HG03045 (cell line): ENCODE data around the gene DLG1.
"Not testable (repeated sequence)": the region's sequence is repeated elsewhere in the genome, so short reads cannot be mapped to it uniquely, and the experiment has no call there.

Experiments
- ATAC-seq: cut with Tn5 transposase; IDR thresholded peaks from one replicate; pipeline ENCODE4 v1.9.1; 2021; ENCODE audit warnings: mild to moderate bottlenecking, moderate library complexity; ENCODE audit not compliant: unreplicated experiment

The DLG1 gene

DNA sequence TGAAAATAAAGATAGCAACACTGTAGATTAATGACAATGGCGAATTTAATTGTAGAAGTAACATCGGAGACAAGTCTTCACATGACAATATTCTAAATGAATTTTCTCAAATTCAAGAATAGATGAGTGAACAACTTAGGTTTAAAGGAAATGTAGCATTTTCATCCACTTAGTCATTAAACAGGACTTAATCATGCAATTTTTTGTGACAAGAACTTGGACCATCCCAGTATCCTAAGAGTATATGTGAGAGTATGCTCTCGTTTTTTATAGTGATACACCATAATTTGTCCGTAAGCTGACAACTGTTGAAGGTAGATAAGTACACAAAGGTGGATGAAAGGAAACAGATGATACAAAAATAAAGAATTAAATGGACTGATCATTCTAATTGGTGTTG lies 81.5 kb downstream of the DLG1 start:
- no peak for ATAC-seq

DNA sequence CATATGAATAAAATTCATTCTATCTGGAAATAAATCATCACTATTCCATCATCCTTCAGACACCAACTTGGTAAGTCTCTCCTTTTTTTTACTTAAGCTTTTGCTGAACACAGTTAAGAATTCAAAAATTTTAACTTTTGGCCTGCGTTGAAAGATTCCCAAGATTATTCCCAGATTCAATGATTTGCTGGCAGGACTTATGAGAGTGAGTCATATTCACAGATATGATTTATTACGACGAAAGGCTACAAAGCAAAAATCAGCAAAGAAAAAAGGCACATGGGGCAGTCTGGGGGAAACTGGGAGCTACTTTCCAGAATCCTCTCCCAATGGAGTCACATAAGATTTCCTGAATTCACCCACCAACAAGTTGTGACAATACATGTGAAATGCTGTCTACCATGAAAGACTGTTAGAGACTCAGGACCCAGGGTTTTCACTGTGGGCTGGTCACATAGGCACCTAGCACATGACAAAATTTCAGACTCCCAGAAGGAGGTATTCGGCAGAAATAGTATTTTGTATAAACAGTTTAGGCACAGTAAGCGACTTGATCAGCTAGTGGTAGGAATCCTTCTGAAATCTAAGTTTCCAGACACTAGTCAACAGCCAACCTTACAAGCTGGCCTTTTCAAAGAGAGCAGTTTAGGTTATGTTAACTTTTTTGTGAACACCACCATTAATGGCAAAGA lies 82.1 kb downstream of the DLG1 start:
- ATAC-seq = no peak

DNA sequence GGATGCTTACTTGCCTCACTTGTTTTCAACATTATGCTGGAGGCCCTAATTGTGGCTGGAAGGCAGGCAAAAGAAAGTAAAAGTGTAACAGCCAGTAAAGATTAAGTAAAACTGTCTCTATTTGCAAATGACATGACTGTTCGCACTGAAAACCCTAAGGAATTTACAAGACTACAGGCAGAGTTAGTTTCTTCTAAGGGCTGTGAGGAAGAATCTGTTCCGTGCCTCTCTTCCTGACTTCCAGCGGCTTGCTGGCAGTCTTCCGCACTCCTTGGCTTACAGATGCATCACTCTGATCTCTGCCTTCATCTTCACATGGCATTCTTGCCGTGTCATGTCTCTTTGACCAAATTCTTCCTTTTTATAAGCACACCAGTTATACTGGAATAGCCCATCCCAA lies 86.1 kb downstream of the DLG1 start:
- no peak for ATAC-seq

DNA sequence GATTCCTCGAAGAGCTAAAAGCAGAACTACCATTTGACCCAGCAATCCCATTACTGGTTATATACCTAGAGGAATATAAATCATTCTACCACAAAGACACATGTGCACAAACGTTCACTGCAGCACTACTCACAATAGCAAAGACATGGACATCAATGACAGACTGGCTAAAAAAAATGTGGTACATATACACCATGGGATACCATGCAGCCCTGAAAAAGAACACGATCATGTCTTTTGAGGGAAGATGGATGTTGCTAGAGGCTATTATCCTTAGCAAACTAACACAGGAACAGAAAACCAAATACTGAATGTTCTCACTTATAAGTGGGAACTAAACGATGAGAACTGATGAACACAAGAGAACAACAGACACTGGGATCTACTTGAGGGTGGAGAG lies 86.7 kb downstream of the DLG1 start:
- ATAC-seq = not testable (repeated sequence)

DNA sequence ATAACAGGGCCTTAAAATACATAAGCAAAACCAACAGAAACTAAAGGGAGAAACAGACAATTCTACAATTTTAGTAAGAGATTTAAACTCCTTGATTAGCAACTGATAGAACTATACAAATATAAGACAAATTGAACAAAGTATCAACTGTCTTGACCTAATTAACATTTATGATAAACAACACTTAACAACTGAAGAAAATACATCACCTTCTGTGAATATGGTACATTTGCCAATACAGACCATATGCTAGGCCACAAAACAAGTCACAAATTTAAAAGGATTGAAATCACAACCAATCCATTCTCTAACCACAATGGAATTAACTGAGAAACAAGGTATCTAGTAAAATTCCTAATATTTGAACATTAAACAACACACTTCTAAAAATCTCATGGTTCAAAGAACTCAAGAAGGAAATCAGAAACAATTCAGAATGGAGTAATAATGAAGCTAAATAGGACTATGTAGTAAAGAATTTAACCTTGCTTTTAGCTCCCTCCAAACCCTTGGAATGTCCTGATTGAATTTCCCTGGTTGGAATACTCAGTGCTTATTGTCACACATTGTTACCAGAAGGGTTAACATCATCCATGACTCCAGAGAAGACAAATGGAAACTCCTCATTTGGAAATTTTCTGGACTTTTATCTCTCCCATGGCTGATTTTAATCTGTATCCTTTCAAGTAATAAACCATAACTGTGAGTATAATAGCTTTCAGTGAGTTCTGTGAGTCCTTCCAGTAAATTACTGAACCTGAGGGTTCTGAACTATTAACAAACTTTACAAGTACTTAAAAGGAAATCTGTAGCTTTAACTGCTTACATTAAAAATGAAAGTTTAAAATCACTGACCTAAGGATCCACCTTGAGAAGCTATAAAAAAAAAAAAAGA lies 88.8 kb downstream of the DLG1 start:
- ATAC-seq = no peak

DNA sequence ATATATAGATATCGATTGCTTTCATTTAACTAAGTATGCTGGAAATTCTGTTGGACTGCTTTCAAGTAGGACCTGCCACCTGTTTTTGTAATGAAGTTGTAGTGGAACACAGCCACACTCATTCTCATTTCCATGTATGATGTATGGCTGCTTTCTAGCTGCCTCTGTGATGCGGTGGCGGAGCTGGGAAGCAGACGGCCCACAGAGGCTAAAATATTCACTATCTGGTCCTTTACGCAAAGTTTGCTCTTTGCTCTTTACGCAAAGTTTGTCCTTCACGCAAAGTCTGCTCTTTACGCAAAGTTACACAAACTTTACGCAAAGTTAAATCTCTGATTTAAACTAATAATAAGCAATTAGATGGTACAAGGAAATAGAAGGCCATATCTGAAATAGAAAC lies 91.5 kb downstream of the DLG1 start:
- no peak for ATAC-seq

- no peak for ATAC-seq
Observed at GRCh38 chr3:197205675-197206074, 92.7 kb downstream of the DLG1 start.

DNA sequence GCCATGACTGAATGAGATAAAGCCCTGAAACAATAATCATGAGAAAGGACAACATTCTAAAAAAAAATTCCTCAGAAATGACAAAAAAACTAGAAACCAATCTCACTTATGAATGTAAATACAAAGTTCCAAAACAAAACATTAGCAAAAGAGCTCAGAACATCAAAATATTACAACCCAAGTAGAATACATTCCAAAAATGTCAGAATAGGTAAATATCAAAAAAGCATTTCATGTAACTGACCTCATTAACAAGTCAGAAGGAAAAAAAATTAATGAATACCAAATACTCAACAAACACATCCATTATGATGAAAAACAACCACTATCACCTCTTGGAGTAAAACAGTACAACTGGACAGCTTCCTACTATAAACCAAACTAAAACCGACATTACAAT lies 93.1 kb downstream of the DLG1 start:
- ATAC-seq = no peak

DNA sequence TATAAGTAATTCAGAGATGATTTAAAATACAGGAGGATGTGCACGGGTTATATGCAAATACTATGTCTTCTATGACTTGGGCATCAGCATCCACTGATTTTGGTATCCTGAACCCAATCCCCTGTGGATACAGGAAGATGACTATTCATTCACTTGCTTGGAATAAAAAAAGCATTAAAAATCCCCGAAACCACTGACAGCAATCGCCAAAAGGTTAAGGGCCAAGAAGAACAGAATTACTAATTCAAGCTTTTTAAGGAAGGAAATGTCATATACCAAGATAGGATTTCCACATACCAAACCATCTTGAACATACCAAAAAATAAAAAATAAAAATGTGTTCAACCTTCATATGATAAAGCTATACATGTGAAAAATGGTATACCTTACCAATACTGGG lies 93.7 kb downstream of the DLG1 start:
- ATAC-seq = no peak

DNA sequence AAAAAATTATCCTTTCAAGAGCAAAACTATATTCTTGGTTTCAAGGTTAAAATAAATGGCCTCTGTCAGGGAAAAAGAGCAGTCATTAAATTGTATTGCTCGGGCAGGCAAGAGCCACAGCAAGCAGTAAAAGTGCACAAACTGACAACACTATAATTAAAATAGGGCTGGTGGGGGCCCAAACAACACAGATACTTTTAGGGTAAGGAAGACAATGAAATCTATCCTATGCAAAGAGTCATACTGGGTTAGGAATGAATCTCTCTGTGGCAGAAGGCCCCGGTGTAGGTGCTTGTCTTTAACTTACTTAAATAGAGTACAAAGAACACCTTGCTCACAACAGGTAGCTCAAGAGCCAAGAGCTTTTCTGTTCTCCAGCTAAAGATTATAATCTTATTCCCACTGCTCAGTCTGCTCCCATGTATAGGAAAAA lies 94.7 kb downstream of the DLG1 start:
- ATAC-seq = no peak

DNA sequence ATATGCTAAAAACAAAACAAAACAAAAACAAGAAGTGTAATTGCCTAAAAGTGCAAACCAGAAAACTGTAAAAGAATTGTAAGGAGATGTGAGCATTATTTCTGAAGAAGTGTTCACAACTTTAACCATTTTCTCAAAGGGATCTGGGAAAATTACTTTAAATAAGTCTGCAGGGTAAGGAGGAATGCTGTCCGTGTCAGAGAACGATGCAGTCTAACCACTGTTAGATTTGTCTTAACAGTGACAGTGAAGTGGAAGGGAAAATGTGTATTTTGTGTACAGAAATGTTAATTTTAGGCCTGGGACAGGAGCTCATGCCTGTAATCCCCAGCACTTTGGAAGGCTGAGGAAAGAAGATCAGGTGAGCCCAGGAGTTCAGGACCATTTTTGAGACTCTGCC lies 95.7 kb downstream of the DLG1 start:
- ATAC-seq = no peak

DNA sequence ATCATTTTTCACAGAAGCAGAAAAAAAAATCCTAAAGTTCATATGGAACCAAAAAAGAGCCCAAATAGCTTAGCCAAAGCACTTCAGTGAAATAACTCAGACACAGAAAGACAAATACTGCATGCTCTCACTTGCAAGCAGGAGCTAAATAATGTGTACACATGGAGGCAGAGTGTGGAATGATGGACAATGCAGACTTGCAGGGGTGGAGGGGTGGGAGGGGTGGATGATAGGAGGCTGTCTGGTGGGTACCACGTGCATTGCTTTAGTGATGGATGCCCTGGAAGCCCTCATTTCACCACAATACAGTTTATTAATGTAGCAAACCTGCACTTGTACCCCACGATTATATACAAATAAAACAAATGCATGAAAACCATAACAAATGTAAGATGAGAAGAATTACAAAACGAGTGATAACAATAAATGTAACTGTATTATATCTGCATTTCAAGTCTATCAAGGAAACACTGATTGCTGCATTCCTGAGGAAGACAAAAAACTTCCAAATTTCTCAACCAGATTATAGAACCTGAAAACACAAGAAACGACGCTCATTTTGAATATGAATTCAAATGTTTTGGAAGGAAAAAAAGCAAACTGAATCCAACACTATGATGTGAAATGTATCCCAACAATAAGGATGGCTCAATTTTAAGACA lies 96.5 kb downstream of the DLG1 start:
- no peak for ATAC-seq

- ATAC-seq = not testable (repeated sequence)
Observed at GRCh38 chr3:197200856-197201255, 97.6 kb downstream of the DLG1 start.

DNA sequence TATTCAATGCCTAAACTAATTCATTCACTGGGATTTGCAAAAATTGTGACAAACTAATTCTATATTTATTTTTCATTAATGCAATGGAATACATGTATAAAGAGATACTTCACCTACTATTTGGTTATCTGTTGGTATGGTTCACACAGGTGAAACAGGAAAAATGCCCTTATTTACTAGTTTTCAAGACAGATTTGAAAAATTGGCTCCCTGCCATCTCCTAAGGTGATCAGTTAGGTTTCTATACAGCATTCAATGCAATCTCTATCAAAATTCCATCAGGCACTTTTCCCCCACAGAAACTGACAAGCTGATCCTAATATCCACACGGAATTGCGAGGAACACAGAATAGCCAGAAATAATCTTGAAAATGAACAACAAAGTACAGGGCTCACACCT lies 101.1 kb downstream of the DLG1 start:
- ATAC-seq = no peak

GRCh38 chr3:197196192-197196591 lies 102.2 kb downstream of the DLG1 start:
- ATAC-seq = no peak

DNA sequence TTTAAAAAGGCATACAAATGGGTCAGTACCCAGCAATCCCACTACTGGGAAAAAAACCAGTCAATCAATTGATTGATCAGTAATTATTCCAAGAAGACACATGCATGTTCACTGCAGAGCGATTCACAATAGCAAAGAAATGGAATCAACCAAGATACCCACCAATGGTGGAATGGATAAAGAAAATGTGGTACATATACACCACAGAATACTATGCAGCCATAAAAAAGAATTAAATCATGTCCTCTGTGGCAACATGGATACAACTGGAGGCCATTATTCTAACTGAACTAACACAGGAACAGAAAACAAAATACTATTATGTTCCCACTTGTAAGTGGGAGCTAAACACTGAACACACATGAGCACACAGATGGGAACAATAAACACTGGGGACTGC lies 103.1 kb downstream of the DLG1 start:
- ATAC-seq = no peak

- not testable (repeated sequence) for ATAC-seq
Observed at GRCh38 chr3:197193759-197194158, 104.7 kb downstream of the DLG1 start.

DNA sequence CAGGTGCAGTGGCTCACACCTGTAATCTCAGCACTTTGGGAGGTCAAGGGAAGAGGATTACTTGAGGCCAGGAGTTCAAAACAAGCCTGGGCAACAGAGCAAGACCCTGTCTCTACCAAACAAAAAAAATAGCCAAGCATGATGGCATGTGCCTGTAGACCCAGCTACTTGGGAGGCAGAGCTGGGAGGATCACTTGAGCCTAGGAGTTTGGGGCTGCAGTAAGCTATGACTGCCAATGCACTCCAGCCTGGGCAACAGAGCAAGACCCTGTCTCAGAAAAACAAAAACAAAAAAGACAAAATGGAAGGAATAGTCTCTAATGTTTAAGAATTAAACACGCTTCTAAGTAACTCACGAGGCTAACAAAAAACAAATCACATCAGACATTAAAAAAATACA lies 106.5 kb downstream of the DLG1 start:
- no peak for ATAC-seq

- ATAC-seq = no peak
Observed at GRCh38 chr3:197189623-197190022, 108.8 kb downstream of the DLG1 start.

DNA sequence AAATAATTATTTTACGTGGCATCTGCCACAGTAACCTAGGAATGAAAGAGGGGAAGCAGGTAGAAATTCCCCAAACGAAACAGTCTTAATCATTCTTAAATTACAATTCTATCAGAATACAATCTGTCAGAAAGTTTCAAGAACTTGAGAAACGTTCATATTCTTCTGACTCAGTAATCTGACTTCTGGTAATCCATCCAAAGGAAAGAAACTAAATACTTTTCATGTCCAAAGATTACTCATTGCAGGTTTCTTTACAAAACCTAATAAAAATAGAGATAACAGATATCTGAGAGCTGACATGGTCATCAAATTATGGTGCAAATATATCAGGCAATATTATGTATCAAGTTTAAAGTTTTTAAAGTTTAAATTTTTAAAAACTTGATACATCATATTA lies 109.4 kb downstream of the DLG1 start:
- no peak for ATAC-seq

DNA sequence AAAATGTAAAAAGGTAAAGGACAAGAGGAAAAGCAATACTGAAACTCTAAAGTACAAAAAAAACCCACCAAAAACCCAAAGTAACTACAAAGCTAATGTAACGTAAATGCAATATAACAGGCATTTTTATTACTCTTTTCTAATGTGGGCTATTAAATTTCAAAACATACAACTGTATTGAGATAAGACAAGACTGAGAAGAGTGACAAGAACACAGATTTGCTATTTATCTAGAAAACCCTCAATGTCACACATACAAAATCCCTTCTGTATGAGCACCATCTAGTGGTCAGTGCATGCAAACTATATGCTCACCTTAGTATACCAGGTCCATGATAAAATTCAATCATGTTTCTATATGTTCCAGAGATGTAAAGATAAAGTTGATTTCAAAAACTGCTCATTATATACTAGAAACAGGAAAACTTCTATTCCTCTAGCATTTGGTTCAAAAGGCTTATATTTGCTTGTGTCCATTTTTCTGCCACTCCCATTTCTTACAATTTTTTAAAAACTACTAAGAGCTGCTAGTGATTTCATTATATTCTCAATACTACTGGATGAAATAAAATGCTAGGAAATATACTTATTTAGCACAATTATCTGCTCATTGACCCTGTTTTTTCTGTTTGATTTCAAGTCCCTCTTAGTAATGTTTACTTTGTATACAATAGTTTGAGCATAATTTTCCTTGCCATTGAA lies 111.4 kb downstream of the DLG1 start:
- ATAC-seq = peak; percentile 52
